Lower leg skin (tissue), 4 donors: ENCODE measurements around the gene TP63. TPM values are rescaled to one million over a fixed set of nuclear protein-coding genes. Genes with fewer than 3 reads are reported as not detected.

Source experiments
- DNase-seq, 2 donors: peaks; one replicate each; pipeline ENCODE4 v3.0.0-alpha.2; 2019; ENCODE audit warnings: low spot score in 2 of 2
- H3K4me3 ChIP-seq: fragments of 200-600 bp; sonication (generic); 2 replicates; pipeline ENCODE4 v1.5.1; 2017; ENCODE audit warnings: mild to moderate bottlenecking, low read depth; ENCODE audit not compliant: poor library complexity, severe bottlenecking
- POLR2A ChIP-seq, 2 donors: fragments of 450-650 bp; IDR thresholded peaks; one replicate each; pipeline ENCODE4 v1.6.1; 2016 to 2017; ENCODE audit warnings: antibody characterized with exemption in 2 of 2, mild to moderate bottlenecking in 1 of 2, moderate library complexity in 1 of 2
- WGBS, 2 donors: methylation state at CpG; one replicate each; pipeline ENCODE4 v1.1.5; 2018; 5-methylcytosine and 5-hydroxymethylcytosine counted together
- intact Hi-C: fragments of 100-400 bp; cut with DNase I; formaldehyde crosslinking; loops from one replicate; pipeline ENCODE4 v1.15.0; 2023; ENCODE audit warnings: low total_unique reads
- total RNA-seq, 4 donors: library from RNA; depleted of rRNA; stranded (reverse); fragments of >200 nt; gene quantifications; one replicate each; pipeline ENCODE4 v1.1.0, GENCODE V29; 2016
- TF ChIP-seq, protein P1 (sequence below), 3 donors: fragments of 450-650 bp; IDR thresholded peaks; one replicate each; pipeline ENCODE4 v1.5.1; 2016; ENCODE audit warnings: antibody characterized with exemption in 3 of 3, mild to moderate bottlenecking in 3 of 3, moderate library complexity in 2 of 3

TP63 gene
- total RNA-seq, 4 donors from 2014 or later: 208 to 373 (median 264) TPM

DNA sequence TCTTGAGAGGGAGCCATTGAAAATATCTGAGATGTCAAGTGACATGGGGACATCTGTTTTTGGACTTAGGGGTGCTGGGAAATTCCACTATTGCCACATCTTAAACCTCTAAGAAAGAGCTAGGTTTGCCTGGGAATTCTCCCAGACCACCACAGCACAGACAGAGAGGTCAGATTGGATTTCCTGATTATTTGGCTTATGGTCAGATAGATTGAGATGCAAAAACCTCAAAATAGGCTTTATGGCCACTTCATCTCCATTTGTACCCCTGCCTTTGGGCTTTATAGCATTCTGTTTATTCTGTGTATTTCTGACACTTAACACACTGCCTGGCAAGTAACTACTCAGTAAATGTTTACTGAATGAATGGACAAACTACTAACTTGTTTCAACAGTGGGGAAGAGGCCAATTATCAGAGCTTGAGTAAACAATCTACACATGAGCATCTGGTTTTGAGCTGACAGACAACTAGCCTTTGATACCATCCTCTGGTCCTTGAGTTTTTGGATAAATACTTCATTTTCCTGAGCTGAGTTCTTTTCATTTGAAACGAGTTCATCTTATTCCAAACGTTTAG, 81.8 kb downstream of the TP63 start:
- intact Hi-C loops: no loop called here
- no peak overlapping the region for H3K4me3 ChIP-seq
- 65 to 75% methylated on average over 2 of the region's 2 CpGs for WGBS, 2 donors
- TF ChIP-seq POLR2A (IDR thresholded peaks at IDR 0.05): no peak
- TF ChIP-seq, protein P1, sequence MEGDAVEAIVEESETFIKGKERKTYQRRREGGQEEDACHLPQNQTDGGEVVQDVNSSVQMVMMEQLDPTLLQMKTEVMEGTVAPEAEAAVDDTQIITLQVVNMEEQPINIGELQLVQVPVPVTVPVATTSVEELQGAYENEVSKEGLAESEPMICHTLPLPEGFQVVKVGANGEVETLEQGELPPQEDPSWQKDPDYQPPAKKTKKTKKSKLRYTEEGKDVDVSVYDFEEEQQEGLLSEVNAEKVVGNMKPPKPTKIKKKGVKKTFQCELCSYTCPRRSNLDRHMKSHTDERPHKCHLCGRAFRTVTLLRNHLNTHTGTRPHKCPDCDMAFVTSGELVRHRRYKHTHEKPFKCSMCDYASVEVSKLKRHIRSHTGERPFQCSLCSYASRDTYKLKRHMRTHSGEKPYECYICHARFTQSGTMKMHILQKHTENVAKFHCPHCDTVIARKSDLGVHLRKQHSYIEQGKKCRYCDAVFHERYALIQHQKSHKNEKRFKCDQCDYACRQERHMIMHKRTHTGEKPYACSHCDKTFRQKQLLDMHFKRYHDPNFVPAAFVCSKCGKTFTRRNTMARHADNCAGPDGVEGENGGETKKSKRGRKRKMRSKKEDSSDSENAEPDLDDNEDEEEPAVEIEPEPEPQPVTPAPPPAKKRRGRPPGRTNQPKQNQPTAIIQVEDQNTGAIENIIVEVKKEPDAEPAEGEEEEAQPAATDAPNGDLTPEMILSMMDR (IDR thresholded peaks at IDR 0.05): no peak
- no peak for DNase-seq

DNA sequence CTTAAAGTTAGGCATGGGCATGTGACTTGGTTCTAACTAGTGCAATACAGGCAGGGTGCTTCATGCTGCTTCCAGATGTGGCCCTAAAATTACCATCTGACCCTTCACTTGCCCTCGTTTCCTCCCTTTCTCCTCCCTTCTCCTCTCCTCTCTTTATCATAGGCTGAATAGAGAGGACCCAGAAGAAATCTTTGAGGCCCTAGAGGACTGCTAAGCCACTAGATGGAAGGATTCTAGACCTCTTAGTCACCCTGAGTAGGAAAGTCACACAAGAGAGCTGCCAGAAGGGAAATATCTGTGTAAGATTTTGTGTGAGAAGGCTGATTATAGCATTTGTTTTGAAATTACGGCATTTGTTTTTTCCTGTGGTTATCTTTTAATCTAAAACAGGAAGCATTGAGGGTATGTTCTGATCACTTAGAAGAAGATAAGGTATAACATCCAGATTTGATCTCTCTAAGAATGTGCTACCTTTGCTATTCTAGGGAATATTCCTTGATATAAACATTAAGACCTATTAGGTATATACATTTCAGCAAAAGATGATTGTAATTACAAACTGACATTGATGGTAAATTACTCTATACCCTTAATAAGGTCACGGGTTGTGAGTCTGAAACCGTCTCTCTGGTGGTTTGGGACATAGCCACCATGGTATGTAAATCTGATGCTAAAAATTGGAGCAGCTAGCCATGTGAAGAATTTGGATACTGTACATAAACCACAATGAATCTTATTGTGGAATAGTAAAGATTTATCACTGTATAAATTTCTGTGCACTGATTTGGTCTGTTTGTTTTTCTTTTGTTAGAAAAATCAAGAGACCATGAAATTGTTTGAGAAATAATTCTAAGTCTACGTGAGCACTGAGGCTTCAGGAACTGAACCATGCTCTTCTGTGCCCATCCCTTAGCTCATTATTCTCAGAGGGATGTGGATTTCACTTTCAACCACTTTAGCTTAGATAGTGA, 84.1 kb downstream of the TP63 start:
- no peak for TF ChIP-seq POLR2A (IDR thresholded peaks at IDR 0.05)
- TF ChIP-seq, protein P1 (IDR thresholded peaks at IDR 0.05): no peak
- DNase-seq: no peak
- intact Hi-C loops: no loop called here
- WGBS, 2 donors: 56 to 61% methylated on average over 5 of the region's 5 CpGs
- H3K4me3 ChIP-seq: no peak overlapping the region

- 55 to 65% methylated on average over 4 of the region's 4 CpGs for WGBS, 2 donors
- intact Hi-C loops: no loop called here
- TF ChIP-seq, protein P1 (IDR thresholded peaks at IDR 0.05): no peak
- no peak for TF ChIP-seq POLR2A (IDR thresholded peaks at IDR 0.05)
- DNase-seq: no peak
- no peak overlapping the region for H3K4me3 ChIP-seq
Observed at GRCh38 chr3:189718215-189718614, 87.0 kb downstream of the TP63 start.

DNA sequence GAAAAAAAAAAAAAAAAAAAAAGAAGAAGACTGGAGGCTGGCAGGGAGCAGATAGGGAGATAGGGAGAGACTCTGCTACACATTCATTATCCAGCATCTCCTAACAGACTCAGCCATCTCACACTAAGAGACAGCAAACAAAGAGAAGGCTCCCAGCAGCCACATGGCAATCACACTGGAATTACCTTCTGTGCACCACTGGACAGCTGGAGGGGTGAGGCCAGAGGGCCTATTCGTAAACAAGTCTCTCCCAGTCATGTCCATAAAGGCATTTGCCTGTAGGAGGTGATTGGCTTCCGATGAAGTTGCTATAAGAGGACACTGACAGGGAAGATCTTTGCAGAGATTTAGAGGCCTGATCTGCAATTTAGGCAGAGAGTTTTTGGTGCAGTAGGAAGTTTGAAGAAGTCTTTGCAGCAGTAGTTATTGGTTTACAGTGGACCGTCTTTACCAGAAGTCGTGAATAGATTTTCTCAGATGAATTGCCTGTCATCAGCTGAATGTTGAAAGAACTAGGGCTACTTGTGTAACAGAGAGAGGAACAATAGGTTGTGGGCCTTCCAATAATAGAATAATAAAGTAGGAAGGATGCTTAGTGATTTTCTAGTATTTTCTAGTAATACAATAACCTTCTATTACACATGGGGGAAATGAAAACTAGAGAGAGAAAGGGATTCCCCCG, 89.7 kb downstream of the TP63 start:
- TF ChIP-seq POLR2A (IDR thresholded peaks at IDR 0.05): no peak
- TF ChIP-seq, protein P1 (IDR thresholded peaks at IDR 0.05): no peak
- 83 to 85% methylated on average over 5 of the region's 5 CpGs for WGBS, 2 donors
- intact Hi-C loops: no loop called here
- no peak for DNase-seq
- no peak overlapping the region for H3K4me3 ChIP-seq

DNA sequence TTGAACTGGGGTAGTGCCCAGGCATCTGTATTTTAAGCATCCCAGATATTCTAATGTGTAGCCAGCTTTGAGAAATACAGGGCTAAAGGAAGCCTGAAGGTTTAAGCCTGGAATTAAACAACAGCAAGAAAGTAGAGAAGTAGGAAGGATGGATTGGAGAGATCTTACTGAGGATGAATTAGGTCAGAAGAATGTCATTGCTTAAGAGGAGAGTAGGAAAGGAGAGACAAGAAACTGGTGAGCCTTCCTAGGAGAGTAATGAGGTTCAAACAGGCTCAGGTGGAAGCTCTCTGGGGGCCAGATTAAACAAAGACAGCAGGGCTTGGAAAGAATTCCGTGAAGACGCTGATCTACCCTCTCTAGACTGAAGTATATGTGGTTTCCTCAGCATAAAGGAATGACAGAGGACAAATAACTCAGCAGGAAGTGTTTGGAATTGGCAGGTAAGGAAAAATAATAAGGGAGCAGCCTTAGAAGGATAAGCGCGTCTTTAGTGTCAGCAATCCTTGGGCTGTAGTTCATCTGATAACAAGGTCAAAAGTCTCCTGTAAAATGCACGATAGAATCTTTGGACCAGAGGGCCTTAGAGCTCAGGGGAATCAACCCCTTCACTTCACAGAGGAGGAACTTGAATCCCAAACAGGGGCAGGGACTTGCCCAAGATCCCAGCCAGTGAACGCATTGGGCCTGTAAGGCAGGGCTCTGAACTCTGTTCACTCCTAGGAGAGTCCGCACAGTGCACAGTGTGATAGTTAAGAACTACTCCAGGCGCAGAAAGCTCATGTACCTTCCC, 90.9 kb downstream of the TP63 start:
- intact Hi-C loops: no loop called here
- 89 to 90% methylated on average over 8 of the region's 8 CpGs for WGBS, 2 donors
- no peak overlapping the region for H3K4me3 ChIP-seq
- no peak for TF ChIP-seq POLR2A (IDR thresholded peaks at IDR 0.05)
- no peak for DNase-seq
